Testis (tissue), 3 donors: Measurements from ENCODE around the gene SAYSD1. TPM values are rescaled to one million over a fixed set of nuclear protein-coding genes. Genes with fewer than 3 reads are reported as not detected.

Experiments used
- DNase-seq: peaks from one replicate; pipeline ENCODE4 v3.0.0-alpha.2; 2019
- H3K27ac ChIP-seq, 2 donors: fragments of 200-600 bp; sonication (generic); one replicate each; pipeline ENCODE4 v1.5.1; 2019
- H3K27me3 ChIP-seq: fragments of 200-600 bp; sonication (generic); one replicate; pipeline ENCODE4 v1.5.1; 2019
- H3K36me3 ChIP-seq: fragments of 200-600 bp; sonication (generic); one replicate; pipeline ENCODE4 v1.5.1; 2017; ENCODE audit warnings: low read depth; ENCODE audit errors: missing control alignments
- H3K4me1 ChIP-seq: fragments of 200-600 bp; sonication (generic); one replicate; pipeline ENCODE4 v1.5.1; 2019
- H3K4me3 ChIP-seq, 2 donors: fragments of 200-600 bp; sonication (generic); one replicate each; pipeline ENCODE4 v1.5.1; 2017 to 2019
- H3K9me3 ChIP-seq: fragments of 200-600 bp; sonication (generic); one replicate; pipeline ENCODE4 v1.5.1; 2017
- CTCF ChIP-seq, 3 experiments: fragments of 450-650 bp in 2 of 3; fragments of 200-600 bp in 1 of 3; sonication (generic) in 1 of 3; IDR thresholded peaks; one replicate each; pipeline ENCODE4 v1.5.1; 2016 to 2019; ENCODE audit warnings: antibody characterized with exemption in 3 of 3, mild to moderate bottlenecking in 2 of 3, moderate library complexity in 1 of 3
- POLR2A ChIP-seq: fragments of 450-650 bp; IDR thresholded peaks from one replicate; pipeline ENCODE4 v1.6.1; 2017; ENCODE audit warnings: antibody characterized with exemption, mild to moderate bottlenecking, moderate library complexity
- WGBS, 2 donors: methylation state at CpG; one replicate each; pipeline ENCODE4 v1.1.5; 2018; 5-methylcytosine and 5-hydroxymethylcytosine counted together
- intact Hi-C: fragments of 100-400 bp; cut with DNase I; formaldehyde crosslinking; loops from one replicate; pipeline ENCODE4 v1.15.1; 2023; ENCODE audit warnings: low total_unique reads
- polyA plus RNA-seq: library from polyadenylated mRNA; stranded (reverse); fragments of 350-450 nt; fragmentation: Illumina TruSeq; extraction: RNeasy Lipid Tissue Mini Kit (QIAGEN cat#74804); gene quantifications from one replicate; pipeline ENCODE4 v1.2.3, GENCODE V29; 2014; ENCODE audit warnings: low read depth, low replicate concordance; ENCODE audit not compliant: insufficient read depth
- total RNA-seq, 2 donors: library from RNA; depleted of rRNA; stranded (reverse); fragments of >200 nt; gene quantifications; one replicate each; pipeline ENCODE4 v1.2.3, GENCODE V29; 2016

SAYSD1 gene
- total and polyA plus RNA-seq, 3 donors from 2014 or later = 57.2 to 122 (median 68.4) TPM

DNA sequence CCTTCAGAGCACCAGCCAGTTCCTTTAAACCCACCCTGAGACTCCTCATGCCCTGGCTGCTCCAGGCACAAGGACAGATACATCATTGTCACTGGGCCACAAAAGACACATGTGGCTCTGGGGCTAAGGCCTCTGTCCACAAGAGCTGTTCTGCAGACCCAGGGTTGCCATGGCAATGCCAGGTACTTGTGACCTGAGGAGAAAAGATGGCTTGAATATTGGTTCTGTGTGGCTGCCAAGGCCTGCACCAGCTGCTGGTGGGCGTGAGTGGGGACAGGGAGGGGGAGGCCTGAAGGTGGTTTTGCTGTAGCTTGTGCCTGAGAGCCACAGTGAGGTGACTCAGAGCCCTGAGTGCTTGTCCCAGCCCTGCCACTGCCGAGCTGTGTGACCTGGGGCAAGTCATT lies 31.8 kb downstream of the SAYSD1 start:
- Histone ChIP-seq H3K4me1 (no peaks in the 10 kb centered on the region), H3K9me3 (no peaks in the 10 kb centered on the region), H3K36me3 (no peaks in the 10 kb centered on the region), H3K27me3 (no peaks in the 10 kb centered on the region), H3K27ac (no peak overlapping the region), H3K4me3 (no peak overlapping the region)
- DNase-seq = no peak
- TF ChIP-seq POLR2A (no peak), CTCF (IDR thresholded peaks at IDR 0.05) (no peak)
- 90% methylated on average over 2 of the region's 2 CpGs; no CpG with 5 or more reads in 1 of the 2 donors for WGBS, 2 donors
- intact Hi-C loops = no loop called here

GRCh38 chr6:39082310-39082709 lies 32.7 kb downstream of the SAYSD1 start:
- intact Hi-C loops = no loop called here
- WGBS, 2 donors = 85 to 92% methylated on average over 6 to 8 of the region's 8 CpGs

GRCh38 chr6:39080246-39080875 lies 34.6 kb downstream of the SAYSD1 start:
- no peak overlapping the region for H3K4me3 ChIP-seq
- TF ChIP-seq CTCF (IDR thresholded peaks at IDR 0.05) = no peak
- no peak for TF ChIP-seq POLR2A
- H3K36me3 ChIP-seq = no peaks in the 10 kb centered on the region
- H3K9me3 ChIP-seq = no peaks in the 10 kb centered on the region
- 81 to 87% methylated on average over 5 of the region's 5 CpGs for WGBS, 2 donors
- H3K27ac ChIP-seq = no peak overlapping the region
- H3K27me3 ChIP-seq = no peaks in the 10 kb centered on the region
- no peak for DNase-seq
- intact Hi-C loops = no loop called here
- H3K4me1 ChIP-seq = no peaks in the 10 kb centered on the region

More at GRCh38 chr6:39082310-39082709, 32.7 kb downstream of the SAYSD1 start:
- Histone ChIP-seq H3K9me3 (no peaks in the 10 kb centered on the region), H3K4me3 (no peak overlapping the region), H3K4me1 (no peaks in the 10 kb centered on the region), H3K27ac (no peak overlapping the region), H3K36me3 (no peaks in the 10 kb centered on the region), H3K27me3 (no peaks in the 10 kb centered on the region)
- no peak for TF ChIP-seq POLR2A
- no peak for TF ChIP-seq CTCF (IDR thresholded peaks at IDR 0.05)
- DNase-seq = no peak

DNA sequence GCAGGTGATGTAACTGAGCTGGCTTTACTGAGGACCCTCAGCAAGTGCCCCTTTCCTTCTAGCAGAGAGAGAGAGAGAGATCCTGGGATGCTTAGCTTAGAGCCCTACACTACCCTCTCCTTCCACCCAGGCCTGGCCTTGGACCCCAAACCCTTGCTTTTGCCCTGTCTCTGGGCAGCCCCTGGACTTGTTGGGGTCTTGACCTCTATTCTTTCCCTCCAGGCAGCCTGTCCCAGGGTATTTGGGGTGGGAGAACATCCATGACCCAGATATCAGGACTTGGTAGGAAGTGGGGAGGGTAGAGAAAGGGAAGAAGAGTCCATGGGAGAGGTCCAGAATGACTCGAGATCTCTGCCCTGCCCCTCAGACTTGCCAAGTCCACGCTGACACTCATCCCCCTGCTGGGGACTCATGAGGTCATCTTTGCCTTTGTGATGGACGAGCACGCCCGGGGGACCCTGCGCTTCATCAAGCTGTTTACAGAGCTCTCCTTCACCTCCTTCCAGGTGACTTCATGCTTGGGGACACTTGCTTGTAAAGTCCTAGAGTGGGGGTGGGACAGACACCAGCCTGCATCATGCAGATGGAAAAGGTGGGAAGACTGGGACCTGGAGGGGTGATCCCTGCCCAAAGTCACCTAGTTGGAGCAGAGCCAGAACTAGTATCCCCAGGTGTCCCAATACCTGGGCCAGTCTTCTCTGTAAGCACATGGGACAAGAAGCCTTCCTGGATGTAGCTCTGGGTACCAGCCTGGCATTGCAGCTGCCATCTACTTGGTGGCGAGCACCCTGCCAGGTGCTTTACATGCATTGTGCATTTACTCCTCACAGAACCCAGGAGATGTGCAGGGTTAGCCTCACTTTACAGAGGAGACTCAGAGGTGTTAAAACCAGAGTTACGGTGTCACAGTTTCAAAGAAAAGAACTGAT lies 35.5 kb downstream of the SAYSD1 start:
- H3K4me1 ChIP-seq = no peaks in the 10 kb centered on the region
- H3K27ac ChIP-seq = no peak overlapping the region
- H3K4me3 ChIP-seq = no peak overlapping the region
- no peak for TF ChIP-seq POLR2A
- no peak for TF ChIP-seq CTCF (IDR thresholded peaks at IDR 0.05)
- no peaks in the 10 kb centered on the region for H3K36me3 ChIP-seq
- intact Hi-C loops = no loop called here
- WGBS, 2 donors = 88 to 91% methylated on average over 8 of the region's 8 CpGs
- no peak for DNase-seq
- no peaks in the 10 kb centered on the region for H3K27me3 ChIP-seq
- H3K9me3 ChIP-seq = no peaks in the 10 kb centered on the region
